Activated T-cell treated with anti-CD3 and anti-CD28 coated beads, Interleukin-2, amount 50 U/mL, for 4 hours (primary cell): ENCODE measurements around the gene LILRA2. TPM values are rescaled to one million over a fixed set of nuclear protein-coding genes. Genes with fewer than 3 reads are reported as not detected.

ENCODE experiments used
- ATAC-seq, 2 donors: fragments of 200-7000 bp; cut with Tn5 transposase; one replicate each; pipeline ENCODE4 v1.10.0; 2021
- DNase-seq: peaks from one replicate; pipeline ENCODE4 v3.0.0-alpha.2; 2020
- H3K27me3 Mint-ChIP-seq: one replicate; pipeline ENCODE4 v1.8.0; 2021; ENCODE audit warnings: low read depth, mixed read lengths
- H3K36me3 Mint-ChIP-seq: one replicate; pipeline ENCODE4 v1.8.0; 2022; ENCODE audit warnings: mixed read lengths; ENCODE audit not compliant: insufficient read depth
- H3K4me1 Mint-ChIP-seq: one replicate; pipeline ENCODE4 v1.8.0; 2021; ENCODE audit warnings: low read depth, mixed read lengths
- H3K4me3 Mint-ChIP-seq: one replicate; pipeline ENCODE4 v1.8.0; 2021; ENCODE audit warnings: mild to moderate bottlenecking, moderate library complexity, mixed read lengths
- H3K9me3 Mint-ChIP-seq: one replicate; pipeline ENCODE4 v1.8.0; 2021; ENCODE audit warnings: mixed read lengths
- total RNA-seq, 3 donors: library from RNA; stranded (reverse); gene quantifications; one replicate each; pipeline ENCODE4 v1.2.1, GENCODE V29; 2021

The LILRA2 gene
- not detected for total RNA-seq

DNA sequence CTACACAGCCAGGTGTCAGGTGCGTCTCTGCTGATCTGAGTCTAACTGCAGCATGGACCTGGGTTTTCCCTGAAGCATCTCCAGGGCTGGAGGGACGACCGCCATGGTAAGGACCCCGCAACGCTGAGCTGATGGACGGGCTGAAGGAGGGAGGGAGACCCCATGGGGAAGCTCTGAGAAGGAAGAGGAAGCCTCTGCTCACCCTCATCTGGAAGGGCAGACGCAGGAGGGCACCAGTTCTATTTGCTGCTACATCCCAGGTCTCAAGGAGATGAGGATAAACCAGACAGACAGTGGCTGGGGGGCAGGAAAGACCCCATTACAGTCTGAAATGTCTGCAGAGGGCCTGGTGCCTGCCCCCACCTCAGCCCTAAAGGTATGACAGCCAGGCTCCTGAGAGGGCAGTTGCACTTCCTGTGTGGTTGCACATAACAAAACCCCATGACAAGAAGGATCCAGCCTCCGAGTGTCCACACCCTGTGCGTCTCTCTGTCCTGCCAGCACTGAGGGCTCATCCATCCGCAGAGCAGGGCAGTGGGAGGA, at the start of gene LILRA2:
Gene LILRA2 (plus strand): TSS at position 461 of the 543 bp plus-strand sequence. CDS start 89 bp downstream, outside the sequence.
- peaks cover 43% of the 10 kb centered on the region for H3K27me3 Mint-ChIP-seq
- no peak for ATAC-seq

DNA sequence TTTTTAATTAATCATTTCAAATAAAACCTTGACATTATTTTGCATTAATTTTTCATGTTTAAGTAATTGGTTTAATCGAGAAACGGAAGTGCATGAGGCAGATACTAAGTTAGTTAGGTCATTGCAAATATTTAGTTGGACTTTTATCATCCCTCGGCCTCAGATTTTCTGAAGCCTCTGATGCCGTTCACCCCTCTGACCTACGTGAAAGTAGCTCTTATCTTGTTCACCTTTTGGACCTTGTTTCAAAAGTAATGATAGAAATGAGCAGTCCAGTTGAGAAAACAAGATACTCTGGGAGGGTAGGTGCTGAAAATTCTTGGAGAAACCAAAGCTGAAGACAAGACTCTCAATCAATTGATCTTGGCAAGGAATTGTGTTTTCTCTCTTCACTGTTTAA, 48.0 kb upstream of the LILRA2 start:
- Mint-ChIP-seq H3K36me3 (no peaks in the 10 kb centered on the region), H3K4me3 (no peak overlapping the region), H3K27me3 (peaks cover 39% of the 10 kb centered on the region), H3K4me1 (peaks cover 32% of the 10 kb centered on the region), H3K9me3 (no peaks in the 10 kb centered on the region)
- ATAC-seq (no peak), DNase-seq (no peak)

More for the DNA sequence above, at the start of gene LILRA2:
- Mint-ChIP-seq H3K4me3 (no peak within 1 kb of the TSS), H3K9me3 (no peaks in the 10 kb centered on the region), H3K36me3 (no peaks in the 10 kb centered on the region), H3K4me1 (peaks cover 4% of the 10 kb centered on the region)
- no peak for DNase-seq

DNA sequence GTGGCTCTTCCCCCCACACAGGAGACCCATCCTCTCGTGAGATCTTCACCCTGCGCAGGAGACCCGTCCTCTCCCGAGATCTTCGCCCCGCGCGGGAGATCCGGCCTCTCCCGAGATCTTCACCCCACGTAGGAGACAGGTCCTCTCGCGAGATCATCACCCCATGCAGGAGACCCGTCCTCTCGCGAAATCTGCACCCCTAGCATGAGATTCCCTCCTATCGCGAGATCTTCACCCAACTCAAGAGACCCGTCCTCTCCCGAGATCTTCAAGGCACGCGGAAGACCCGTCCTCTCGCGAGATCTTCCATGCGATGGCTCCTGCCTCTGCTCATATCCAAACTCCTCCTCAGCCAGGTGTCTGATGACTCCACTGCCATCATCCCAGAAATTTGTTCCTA, 46.6 kb upstream of the LILRA2 start:
- no peaks in the 10 kb centered on the region for H3K9me3 Mint-ChIP-seq
- no peak overlapping the region for H3K4me3 Mint-ChIP-seq
- H3K4me1 Mint-ChIP-seq: peaks cover 21% of the 10 kb centered on the region
- DNase-seq: no peak
- H3K36me3 Mint-ChIP-seq: no peaks in the 10 kb centered on the region
- no peak for ATAC-seq
- peaks cover 38% of the 10 kb centered on the region for H3K27me3 Mint-ChIP-seq

DNA sequence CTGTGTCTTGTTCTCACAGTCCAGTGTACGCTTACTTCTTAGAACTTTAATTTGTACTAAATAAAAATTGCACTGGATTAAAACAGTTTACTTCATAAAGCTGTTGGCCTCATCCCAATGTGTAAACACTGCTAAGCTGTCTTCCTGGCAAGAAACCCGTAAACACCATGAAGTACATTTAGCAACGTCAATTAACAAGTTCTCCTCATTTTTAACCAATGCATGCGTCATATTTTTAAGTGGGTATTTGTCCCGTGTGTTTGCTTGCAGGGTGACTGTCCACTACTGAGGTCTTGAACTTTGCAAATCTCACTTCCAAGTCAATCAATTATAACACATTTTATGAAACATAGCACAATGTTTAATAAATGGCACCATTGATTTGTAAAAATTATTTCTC, 42.7 kb upstream of the LILRA2 start:
- ATAC-seq: no peak
- no peaks in the 10 kb centered on the region for H3K36me3 Mint-ChIP-seq
- H3K9me3 Mint-ChIP-seq: no peaks in the 10 kb centered on the region
- no peak overlapping the region for H3K4me3 Mint-ChIP-seq
- peaks cover 42% of the 10 kb centered on the region for H3K27me3 Mint-ChIP-seq
- H3K4me1 Mint-ChIP-seq: peaks cover 12% of the 10 kb centered on the region
- no peak for DNase-seq

DNA sequence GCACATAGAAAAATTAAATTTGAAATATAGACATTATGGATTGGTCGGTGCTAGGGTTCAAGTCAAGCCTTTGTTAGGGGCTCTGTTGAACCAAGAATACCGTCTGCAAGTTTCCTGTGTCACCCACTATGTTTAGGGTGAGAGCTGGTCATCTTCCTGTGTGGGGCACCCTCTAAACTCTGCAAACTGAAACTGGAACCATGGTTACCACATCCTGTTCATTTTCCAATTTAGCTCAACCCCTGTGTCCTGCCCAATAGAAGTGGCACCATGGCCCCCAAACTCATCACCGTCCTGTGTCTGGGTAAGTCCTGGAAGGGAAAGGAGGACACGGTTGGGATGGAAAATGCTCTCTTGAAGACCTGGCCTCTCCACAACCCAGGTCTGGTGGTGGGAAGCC, 41.1 kb upstream of the LILRA2 start:
- ATAC-seq (no peak), DNase-seq (no peak)
- Mint-ChIP-seq H3K4me3 (peak overlapping the region; percentile 1), H3K36me3 (no peaks in the 10 kb centered on the region), H3K9me3 (no peaks in the 10 kb centered on the region), H3K27me3 (peaks cover 40% of the 10 kb centered on the region), H3K4me1 (peaks cover 12% of the 10 kb centered on the region)

DNA sequence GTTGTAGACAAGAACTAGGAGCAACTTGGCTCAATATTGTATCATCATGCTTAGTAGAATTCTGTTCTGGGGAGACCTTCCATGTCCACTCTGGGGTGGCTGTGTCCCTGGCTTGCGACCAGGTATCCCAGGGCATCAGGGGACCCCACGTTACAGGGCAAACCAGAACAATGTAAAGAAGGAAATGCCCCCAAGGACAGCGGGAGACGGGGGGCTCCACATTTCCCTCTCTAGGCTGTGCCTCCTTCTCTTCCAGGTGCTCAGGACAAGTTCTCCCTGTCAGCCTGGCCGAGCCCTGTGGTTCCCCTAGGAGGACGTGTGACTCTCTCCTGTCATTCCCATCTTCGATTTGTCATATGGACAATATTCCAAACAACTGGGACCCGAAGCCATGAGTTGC, 40.1 kb upstream of the LILRA2 start:
- DNase-seq (no peak), ATAC-seq (no peak)
- H3K4me3 Mint-ChIP-seq: no peak overlapping the region
- peaks cover 42% of the 10 kb centered on the region for H3K27me3 Mint-ChIP-seq
- no peaks in the 10 kb centered on the region for H3K36me3 Mint-ChIP-seq
- peaks cover 12% of the 10 kb centered on the region for H3K4me1 Mint-ChIP-seq
- H3K9me3 Mint-ChIP-seq: no peaks in the 10 kb centered on the region

DNA sequence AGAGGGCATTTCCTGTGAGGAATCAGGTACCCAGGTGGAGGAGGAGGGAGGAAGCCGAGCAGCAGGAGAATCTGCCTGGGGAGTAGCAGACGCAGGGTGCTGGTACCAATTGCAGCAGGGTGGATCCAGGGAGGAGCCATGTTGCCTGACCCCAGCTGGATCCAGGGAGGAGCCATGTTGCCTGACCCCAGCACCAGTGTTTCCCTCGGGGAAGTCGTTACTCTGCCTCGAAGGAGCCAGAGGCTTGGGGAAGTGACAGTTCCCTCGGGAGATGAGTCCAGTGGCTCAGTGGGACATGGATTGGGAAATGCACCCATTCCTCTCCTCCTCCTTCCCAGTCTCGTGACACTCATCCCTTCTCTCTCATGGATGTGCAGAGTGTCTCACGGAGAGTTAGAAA, 39.4 kb upstream of the LILRA2 start:
- no peaks in the 10 kb centered on the region for H3K9me3 Mint-ChIP-seq
- H3K4me3 Mint-ChIP-seq: no peak overlapping the region
- peaks cover 41% of the 10 kb centered on the region for H3K27me3 Mint-ChIP-seq
- peaks cover 9% of the 10 kb centered on the region for H3K4me1 Mint-ChIP-seq
- no peak for DNase-seq
- H3K36me3 Mint-ChIP-seq: no peaks in the 10 kb centered on the region
- ATAC-seq: no peak

DNA sequence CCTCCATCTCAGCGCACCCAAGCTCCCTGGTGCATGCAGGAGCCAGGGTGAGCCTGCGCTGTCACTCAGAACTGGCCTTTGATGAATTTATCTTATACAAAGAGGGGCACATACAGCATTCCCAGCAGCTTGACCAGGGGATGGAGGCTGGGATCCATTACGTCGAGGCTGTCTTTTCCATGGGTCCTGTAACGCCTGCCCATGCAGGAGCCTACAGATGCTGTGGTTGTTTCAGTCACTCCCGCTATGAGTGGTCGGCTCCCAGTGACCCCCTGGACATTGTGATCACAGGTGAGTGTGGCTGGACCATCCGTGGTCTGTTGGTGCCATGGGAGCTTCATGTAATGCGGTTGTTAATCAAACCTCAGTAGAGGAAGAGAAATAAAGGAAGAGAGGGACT, 38.0 kb upstream of the LILRA2 start:
- Mint-ChIP-seq H3K36me3 (no peaks in the 10 kb centered on the region), H3K4me1 (peaks cover 9% of the 10 kb centered on the region), H3K27me3 (peaks cover 38% of the 10 kb centered on the region), H3K9me3 (no peaks in the 10 kb centered on the region), H3K4me3 (no peak overlapping the region)
- DNase-seq: no peak
- no peak for ATAC-seq

DNA sequence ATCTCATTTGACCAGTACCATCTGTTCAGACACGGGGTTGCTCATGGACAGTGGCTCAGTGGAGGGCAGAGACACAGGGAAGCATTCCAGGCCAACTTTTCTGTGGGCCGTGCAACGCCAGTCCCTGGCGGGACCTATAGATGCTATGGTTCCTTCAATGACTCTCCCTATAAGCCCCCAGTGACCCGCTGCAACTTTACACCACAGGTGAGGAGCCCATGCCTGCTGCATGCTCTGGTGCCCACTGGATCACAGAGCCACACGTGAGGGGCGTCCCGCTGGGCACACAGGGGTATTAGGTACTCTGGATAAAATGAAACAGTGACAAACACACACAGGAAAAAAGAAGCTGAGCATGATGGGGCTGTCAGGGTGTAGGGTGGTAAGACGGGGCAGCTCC, 36.6 kb upstream of the LILRA2 start:
- peaks cover 7% of the 10 kb centered on the region for H3K4me1 Mint-ChIP-seq

DNA sequence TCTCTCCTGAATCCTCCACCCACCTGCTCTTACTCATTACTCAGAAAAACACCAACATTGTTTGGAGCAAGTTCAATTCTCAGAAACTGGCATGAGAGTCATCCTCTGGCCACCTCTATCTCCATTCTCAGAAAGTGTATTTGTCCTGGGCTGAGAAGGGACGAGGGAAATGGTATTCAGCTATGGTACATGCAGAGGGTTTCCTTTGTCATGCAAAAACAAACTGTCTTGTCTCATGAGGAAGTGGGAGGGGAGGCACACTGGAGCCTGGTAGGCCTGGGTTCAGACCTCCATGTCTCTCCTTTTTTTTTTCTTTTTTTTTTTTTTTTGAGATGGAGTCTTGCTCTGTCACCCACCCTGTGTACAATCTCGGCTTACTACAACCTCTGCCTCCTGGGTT, 31.9 kb upstream of the LILRA2 start:
- H3K4me3 Mint-ChIP-seq: no peak overlapping the region
- no peaks in the 10 kb centered on the region for H3K36me3 Mint-ChIP-seq
- ATAC-seq: no peak
- no peaks in the 10 kb centered on the region for H3K4me1 Mint-ChIP-seq
- H3K27me3 Mint-ChIP-seq: peaks cover 12% of the 10 kb centered on the region
- no peak for DNase-seq
- H3K9me3 Mint-ChIP-seq: no peaks in the 10 kb centered on the region

More for the DNA sequence above, 36.6 kb upstream of the LILRA2 start:
- no peak for ATAC-seq
- peaks cover 33% of the 10 kb centered on the region for H3K27me3 Mint-ChIP-seq
- DNase-seq: no peak
- H3K36me3 Mint-ChIP-seq: no peaks in the 10 kb centered on the region
- H3K9me3 Mint-ChIP-seq: no peaks in the 10 kb centered on the region
- no peak overlapping the region for H3K4me3 Mint-ChIP-seq

DNA sequence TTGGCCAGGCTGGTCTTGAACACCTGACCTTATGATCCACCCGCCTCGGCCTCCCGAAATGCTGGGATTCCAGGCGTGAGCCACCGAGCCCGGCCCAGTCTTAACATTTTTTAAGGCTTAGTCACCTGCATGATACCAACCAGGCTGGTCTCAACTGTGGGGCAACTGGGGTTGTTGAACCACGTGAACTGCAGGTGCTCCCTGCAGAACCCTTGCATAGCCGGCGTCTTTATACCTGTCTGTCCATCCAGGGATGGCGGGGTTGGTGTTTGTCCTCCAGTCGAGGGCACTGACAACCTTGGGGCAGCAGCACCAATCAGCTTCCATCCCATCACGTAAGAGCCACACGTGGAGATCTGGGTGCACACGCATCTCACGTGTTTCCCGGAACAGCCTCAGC, 24.8 kb upstream of the LILRA2 start:
- Mint-ChIP-seq H3K4me3 (no peak overlapping the region), H3K9me3 (no peaks in the 10 kb centered on the region), H3K27me3 (peaks cover 22% of the 10 kb centered on the region), H3K4me1 (peaks cover 4% of the 10 kb centered on the region), H3K36me3 (no peaks in the 10 kb centered on the region)
- ATAC-seq: no peak
- no peak for DNase-seq

DNA sequence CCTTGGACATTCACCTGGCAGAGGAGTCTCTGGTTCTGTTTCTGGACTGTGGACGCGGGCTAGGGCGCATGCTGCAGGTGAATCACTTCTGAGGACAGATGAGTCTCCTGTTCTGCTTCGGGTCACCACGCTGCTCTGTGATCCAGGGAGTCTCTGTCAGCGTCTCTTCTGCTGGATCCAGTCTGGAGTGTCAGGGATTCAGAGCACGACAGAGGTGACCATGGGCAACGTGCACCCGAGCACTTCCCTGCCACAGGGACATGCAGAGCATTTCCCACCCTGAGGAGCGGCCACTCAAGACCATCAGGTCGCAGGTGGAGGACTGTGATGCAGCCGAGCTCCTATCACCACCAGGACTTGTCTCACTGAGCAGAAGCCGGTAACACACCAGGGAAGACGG, 24.4 kb upstream of the LILRA2 start:
- H3K36me3 Mint-ChIP-seq: no peaks in the 10 kb centered on the region
- ATAC-seq (no peak), DNase-seq (no peak)
- peaks cover 22% of the 10 kb centered on the region for H3K27me3 Mint-ChIP-seq
- H3K4me1 Mint-ChIP-seq: peaks cover 4% of the 10 kb centered on the region
- H3K9me3 Mint-ChIP-seq: no peaks in the 10 kb centered on the region
- no peak overlapping the region for H3K4me3 Mint-ChIP-seq

DNA sequence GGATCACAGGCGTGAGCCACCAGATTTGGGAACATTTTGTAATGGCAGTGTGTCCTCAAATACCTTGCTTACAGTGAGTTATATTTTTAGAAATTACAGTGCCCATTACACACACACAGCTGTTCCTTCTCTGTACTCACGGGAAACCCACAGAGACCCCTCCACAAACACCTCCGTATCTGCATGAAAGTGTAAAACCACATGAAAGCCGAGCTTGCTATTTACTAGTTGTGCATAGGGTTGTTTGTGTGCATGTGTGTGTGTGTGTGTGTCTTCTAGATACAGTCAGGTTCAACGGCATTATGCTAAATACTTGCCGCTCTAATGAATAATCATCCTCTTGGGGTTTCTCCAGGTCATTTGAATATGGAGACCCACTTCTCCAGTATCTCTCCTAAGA, 22.3 kb upstream of the LILRA2 start:
- ATAC-seq (peak in 1 of 2 donors; percentile 52), DNase-seq (no peak)
- Mint-ChIP-seq H3K36me3 (no peaks in the 10 kb centered on the region), H3K9me3 (no peaks in the 10 kb centered on the region), H3K4me1 (peaks cover 4% of the 10 kb centered on the region), H3K4me3 (no peak overlapping the region), H3K27me3 (peaks cover 26% of the 10 kb centered on the region)

DNA sequence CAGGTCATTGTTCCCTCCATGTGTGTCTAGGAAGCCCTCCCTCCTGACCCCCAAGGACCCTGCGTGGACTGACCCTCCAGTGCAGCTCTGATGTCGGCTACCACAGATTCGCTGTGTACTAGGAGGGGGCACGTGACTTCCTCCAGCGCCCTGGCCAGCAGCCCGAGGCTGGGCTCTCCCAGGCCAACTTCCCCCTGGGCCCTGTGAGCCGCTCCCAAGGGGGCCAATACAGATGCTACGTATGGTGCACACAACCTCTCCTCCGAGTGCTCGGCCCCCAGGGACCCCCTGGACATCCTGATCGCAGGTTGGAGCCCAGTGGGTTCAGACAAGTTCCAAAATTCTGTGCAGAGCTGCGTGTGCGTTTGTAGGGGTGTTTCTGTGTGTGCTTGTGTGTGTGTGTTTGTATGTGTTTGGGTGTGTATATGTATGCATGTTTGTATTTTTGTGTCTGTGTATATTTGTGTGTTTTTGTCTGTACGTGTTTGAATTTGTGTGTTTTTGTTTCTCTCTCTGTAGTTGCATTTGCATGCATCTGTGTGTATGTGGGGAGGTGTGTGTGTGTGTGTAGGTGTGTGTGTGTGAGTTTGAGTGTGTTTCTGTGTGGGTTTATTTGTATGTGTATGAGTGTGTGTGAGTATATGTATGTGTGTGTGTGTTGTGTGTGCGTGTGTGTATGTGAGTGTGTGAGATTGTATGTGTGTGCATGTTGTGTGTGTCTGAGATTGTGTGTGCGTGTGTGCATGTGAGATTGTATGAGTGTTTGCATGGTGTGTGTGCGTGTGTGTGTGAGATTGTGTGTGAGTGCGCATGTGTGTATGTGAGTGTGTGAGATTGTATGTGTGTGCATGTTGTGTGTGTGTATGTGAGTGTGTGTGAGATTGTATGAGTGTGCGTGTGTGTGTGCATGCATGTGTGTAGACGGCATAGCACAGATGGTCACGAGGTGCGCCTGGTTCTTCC, 21.4 kb upstream of the LILRA2 start:
- Mint-ChIP-seq H3K4me3 (no peak overlapping the region), H3K4me1 (peaks cover 4% of the 10 kb centered on the region), H3K9me3 (no peaks in the 10 kb centered on the region), H3K27me3 (peaks cover 26% of the 10 kb centered on the region), H3K36me3 (no peaks in the 10 kb centered on the region)
- no peak for ATAC-seq
- no peak for DNase-seq

DNA sequence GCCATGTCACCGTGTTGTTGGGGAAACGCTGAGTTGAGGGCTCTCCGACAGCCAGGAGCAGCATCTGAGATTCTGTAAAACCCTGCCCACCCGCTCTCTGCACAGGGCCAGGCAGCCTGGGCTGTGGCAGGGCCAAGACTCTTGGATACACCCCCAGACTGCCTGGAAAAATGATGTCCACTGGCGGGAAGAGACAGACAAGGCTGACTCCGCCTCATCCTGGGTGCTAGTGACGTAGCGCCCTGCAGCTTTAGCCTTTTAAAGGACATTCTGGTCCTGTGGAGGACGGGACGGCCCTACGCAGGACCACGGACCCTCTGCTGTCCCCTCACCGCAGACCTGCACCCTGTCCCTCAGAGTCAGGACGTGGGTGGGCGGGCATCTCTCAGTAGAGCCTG, 20.7 kb upstream of the LILRA2 start:
- Mint-ChIP-seq H3K9me3 (no peaks in the 10 kb centered on the region), H3K4me3 (no peak overlapping the region), H3K27me3 (peaks cover 28% of the 10 kb centered on the region), H3K4me1 (peaks cover 4% of the 10 kb centered on the region), H3K36me3 (no peaks in the 10 kb centered on the region)
- DNase-seq (no peak), ATAC-seq (no peak)
